Urothelium cell line (cell line): ENCODE measurements around the gene MAMDC2.
A peak's percentile ranks its signal among the peaks of the same experiment; 100 is the strongest.

Source experiments
- DNase-seq: peaks from one replicate; pipeline ENCODE4 v3.0.0; 2011; ENCODE audit warnings: low spot score, mixed read lengths
- FAIRE-seq: peaks from 2 replicates; lab custom pipeline; 2011; peaks lifted over from hg19 to GRCh38; lab: Jason Lieb, UNC

MAMDC2 gene

DNA sequence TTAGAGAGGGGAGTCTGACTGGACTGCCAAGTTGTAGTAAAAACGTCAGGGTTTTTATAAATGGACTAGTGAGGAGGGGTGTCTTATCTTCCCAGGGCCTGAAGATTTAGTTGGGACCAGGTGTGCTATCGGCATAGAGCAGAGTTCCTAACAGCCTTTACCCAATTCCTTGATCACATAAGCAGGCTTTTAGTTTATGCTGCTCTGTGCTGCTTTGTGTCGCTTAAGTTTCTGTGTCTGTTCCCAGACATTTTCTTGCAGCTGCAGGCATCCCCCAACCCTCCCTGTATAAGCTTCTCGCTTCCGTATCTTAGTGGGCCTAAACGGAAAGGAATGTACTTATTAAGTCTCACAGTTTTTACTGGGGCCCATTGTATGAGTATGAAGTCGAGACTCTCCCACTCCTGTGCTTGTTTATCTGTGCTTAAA, 212.5 kb downstream of the MAMDC2 start:
- FAIRE-seq (no peak), DNase-seq (peak; percentile 38)

DNA sequence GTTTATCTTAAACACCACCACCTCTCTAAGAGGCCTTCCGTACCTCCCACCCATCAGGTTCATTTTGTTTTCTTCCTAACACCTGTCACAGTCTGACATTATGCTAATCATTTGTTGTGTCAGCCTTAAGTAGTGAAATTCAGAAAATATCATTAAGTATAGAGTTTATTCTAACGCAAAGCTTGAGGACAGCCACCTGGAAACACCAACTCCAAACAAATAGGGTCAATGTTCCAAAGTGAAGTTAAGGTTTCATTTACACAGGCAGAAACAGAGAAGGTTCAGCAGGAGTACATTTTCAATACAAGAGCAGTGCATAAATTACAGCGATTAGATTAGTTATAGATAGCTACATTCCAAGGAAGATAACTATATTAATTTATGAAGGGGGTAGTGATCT, 213.9 kb downstream of the MAMDC2 start:
- FAIRE-seq (no peak), DNase-seq (no peak)

DNA sequence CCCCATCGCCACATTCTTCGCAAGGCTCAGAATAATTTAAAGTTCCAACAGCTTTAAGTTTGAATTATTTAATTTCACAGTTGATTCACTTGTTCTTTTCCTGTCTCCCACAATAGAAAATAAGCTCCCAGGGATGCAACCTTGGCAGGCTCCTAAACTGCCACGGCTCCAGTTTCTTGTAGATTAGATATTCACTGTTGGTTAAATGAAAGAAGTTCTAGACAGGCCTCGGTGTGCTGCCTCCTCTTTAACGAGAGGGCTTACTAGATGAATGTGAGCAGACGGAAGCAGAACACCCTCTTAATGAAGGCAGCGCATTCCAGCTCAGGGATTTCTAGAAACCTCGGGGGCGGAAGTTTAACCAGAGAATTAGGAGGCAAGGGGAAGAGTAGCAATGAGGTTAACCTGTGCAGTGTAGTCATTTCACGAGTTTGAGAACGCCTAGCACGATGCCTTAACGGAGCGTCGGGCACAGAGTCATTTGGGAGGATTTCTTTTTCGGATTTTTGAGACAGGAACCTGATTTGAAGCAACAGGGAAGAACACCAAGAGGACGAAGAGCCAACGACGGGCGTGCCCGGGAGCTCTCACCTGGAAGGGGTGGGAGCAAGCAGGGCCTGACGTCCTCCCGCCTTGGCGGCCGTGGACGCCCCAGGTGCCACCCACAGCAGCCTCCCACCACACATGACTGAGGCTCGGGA, 214.5 kb downstream of the MAMDC2 start:
- no peak for FAIRE-seq
- no peak for DNase-seq

DNA sequence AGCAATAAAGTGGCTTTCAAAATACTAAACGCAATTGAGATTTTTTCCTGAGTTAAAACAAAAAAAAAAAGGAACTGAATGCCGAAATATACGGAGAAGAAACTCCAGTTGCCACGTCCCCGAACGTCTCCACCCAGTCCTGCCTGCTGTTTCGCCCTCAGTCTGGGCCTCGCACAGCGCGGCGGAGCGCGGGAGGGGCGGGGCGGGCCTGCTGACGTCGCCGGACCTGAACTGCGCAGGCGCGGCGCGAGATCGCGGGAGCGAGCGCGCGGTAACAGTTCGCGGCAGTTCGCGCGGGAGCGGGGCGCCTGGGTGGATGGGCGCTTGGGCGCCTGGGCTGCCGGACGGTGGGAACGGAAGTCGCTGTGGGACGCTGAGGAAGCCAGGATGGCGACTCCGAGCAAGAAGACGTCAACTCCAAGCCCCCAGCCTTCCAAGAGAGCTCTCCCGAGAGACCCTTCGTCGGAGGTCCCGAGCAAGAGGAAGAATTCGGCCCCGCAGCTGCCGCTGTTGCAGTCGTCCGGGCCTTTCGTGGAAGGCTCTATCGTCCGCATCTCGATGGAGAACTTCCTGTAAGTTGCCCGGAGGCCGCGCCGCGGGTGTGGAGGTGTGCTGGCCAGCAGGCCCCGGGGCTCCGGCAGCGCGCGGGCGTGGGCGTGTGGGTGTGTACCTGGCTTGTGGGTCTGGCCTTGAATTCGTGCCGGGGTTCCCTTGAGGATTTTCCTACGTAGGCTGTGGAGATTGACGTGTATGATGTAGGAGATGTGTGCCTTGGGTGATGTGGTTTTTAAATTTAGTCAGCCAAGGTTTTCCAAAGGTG, 215.3 kb downstream of the MAMDC2 start, which contains the start of gene SMC5:
SMC5 (plus strand) TSS at position 287 of the 820 bp plus-strand sequence; CDS start at position 388, 101 bp downstream.
- FAIRE-seq, result peak; percentile 97

DNA sequence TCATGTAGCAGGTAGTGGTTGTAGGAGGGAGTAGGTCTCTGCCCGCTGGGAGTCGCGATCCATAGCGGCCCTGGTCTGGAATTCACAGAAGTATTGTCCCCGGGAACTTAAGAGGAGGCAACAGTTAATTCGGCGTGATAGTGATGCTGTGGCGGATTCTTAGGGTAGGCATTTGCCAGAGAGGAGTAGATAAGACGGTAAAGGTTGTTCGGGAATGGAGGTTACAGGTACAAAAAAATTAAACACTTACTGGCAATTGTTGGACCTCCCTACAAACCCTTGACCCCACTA, 215.8 kb downstream of the MAMDC2 start:
- DNase-seq (no peak), FAIRE-seq (no peak)

More for the DNA sequence above, 215.3 kb downstream of the MAMDC2 start, which contains the start of gene SMC5:
- peak; percentile 94 for DNase-seq

DNA sequence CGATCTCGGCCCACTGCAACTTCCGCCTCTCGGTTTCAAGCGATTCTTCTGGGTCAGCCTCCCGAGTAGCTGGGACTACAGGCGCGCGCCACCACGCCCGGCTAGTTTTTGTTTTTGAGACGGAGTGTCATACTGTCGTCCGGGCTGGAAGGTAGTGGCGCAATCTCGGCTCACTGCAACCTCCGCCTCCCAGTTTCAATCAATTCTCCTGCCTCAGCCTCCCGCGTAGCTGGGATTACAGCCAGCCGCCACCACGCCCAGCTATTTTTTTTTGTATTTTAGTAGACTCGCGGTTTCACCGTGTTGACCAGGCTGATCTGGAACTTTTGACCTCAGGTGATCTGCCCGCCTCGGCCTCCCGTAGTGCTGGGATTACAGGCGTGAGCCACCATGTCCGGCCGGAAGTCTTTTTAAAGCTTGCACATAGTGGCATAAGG, 216.4 kb downstream of the MAMDC2 start:
- DNase-seq (no peak), FAIRE-seq (no peak)

DNA sequence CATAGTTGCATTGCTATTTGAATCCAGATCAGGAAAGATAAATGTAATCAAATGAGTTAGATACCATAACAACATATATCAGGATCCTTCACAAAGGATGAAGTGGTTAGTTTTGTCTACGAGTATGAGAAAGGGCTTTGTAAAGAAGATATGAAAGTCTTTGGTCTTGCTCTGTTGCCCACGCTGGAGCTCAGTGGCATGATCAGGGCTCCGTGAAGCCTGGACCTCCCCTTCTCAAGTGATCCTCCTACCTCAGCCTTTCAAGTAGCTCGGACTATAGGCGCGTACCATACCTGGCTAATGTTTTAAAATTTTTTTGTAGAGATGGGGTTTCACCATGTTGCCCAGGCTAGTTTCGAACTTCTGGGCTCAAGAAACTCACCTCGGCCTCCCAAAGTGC, 217.0 kb downstream of the MAMDC2 start:
- no peak for DNase-seq

DNA sequence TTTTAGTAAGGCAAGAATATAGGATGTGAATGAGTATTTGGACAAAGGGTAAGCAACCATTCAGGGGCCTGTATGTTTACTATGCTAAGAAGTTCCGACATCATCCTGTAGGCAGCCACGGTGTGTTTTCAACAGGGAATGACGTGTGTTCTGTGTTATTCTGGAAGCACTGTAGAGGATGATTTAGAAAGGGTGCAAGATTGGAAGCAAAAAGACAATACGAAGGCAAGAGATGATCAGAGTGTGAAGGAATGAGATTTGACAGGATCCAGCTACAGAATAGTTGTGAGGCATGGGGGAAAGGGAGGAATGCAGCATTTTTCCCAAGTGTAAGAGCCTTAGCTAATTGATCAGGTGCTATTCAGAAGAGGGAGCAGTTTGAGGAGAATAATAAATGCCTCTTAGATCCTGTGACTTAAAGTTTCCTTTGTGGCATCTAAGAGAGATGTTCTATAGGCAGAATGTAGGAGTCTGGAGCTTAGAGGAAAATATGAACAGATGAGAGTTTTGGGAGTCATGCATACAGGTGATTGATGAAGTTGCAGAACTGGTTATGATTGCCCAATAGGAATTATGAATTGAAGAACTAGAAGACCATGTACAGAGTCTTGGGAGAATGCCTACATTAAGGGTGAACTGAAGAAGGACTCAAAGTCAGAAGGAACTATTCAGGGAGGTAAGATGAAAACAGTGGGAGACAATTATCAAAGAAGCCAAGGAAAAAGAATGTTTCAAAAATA, 217.7 kb downstream of the MAMDC2 start:
- DNase-seq (no peak), FAIRE-seq (no peak)

More for the DNA sequence above, 217.0 kb downstream of the MAMDC2 start:
- no peak for FAIRE-seq

DNA sequence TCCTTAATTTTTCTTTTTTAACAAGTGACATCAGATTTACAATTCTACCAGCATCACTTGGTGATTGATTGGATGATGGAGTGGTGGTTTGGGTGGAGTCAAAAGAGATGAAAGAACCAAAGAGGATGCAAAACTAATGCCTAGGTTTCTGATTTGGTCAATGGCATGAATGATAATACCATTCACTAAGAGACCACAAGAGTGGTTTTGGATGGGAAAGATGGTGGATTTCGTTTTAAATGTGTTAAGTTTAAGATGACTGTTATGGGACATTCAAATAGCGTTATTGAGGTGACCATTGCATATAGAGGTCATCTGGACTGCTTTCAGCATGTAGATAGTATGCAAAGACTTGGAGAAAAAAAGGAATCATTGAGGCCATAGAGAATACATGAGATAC, 218.7 kb downstream of the MAMDC2 start:
- FAIRE-seq, result no peak
- no peak for DNase-seq

DNA sequence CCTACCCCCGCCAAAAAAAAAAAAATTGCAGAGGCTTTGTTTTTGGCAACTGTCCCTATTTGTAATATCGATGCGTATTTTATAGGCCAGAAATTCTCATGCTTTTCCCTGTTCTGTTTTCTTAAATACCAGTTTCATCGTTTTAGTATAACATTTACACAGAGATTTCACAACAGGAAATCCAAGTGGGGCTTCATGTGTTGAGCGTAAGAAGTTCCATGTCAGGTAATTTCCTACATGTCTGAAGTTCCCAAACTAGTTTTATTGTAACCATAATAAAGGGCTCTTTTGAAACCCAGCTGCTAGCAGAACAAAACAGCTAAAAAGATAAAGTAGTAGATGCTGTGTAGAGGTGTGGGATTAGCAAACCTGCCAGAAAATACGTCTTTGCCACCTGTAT, 219.3 kb downstream of the MAMDC2 start:
- DNase-seq (no peak), FAIRE-seq (no peak)

DNA sequence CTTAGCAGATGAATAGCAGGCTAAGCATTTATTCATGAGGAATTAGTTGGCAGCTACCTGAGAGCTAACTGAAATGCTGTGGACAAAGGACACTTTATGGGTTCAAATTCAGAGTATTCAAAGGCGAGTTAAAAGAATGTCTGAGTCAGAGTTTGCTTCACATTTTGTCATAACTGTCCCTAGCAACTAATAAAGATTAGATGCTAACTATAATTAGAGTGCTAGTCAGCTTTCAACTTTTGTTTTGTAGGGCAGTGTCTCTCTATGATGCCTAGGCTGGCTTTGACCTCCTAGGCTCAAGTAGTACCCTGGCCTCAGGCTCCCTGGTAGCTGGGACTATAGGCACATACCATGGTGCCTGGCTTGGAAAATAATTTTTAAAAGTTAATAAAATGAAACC, 219.8 kb downstream of the MAMDC2 start:
- DNase-seq (no peak), FAIRE-seq (no peak)
